Measurements from ENCODE around the gene KY.

The KY gene

DNA sequence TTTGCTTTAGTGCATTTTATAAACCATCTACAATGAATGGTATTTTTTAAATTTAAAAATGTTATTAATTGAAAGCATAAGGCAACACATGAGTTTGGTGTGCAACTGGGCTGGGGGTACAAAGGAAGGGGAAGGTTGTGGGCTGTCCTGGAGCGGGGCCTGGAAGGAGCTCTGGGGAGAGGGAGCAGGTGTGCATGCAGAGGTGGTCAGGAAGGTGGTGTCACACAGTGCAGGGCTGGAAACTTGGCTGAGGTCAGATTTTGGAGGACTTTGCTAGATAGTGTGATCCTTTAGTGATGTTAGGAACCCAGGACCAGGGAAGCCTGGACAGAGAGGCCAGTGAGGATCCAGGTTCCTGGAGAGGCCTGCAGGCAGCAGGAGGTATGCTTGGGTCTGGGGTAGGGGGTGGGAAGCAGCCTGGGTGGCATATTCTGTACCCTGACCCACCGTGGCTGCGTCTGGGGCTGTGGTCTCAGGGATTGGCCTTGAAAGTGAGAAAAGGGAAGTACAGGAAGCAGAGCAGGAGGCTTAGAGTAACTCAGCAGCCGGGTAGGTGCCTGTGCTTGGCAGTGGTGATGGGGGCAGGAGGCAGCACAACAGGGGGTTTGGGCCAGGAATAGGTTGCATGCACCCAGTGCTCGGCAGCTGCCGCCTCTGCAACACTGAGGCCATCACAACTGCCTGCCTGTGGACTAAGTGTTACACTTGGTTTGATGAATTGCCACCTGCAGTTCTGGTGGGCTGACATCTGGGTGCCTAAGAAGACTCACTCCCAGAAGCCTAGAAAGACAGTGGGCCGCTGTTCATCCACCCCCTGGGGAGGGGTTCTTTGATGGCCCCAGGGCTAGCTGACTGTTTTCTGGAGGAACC is 33.0 kb downstream of the KY start:
- no peak overlapping the region for H3K4me3 ChIP-seq (replicated peaks; ENCODE audit: low read depth, low read length)
- TF ChIP-seq CTCF (IDR thresholded peaks at IDR 0.05; ENCODE audit: low read length, missing control alignments): no peak

GRCh38 chr3:134615743-134616142 is 35.1 kb downstream of the KY start:
- DNase-seq (ENCODE audit: low read depth): no peak
- TF ChIP-seq CTCF (IDR thresholded peaks at IDR 0.05; ENCODE audit: low read length, missing control alignments): no peak
- H3K4me3 ChIP-seq (replicated peaks; ENCODE audit: low read depth, low read length): no peak overlapping the region

More for the DNA sequence above, 33.0 kb downstream of the KY start:
- no peak for DNase-seq (ENCODE audit: low read depth)

GRCh38 chr3:134614955-134615354 is 35.9 kb downstream of the KY start:
- no peak for DNase-seq (ENCODE audit: low read depth)
- H3K4me3 ChIP-seq (replicated peaks; ENCODE audit: low read depth, low read length): no peak overlapping the region
- no peak for TF ChIP-seq CTCF (IDR thresholded peaks at IDR 0.05; ENCODE audit: low read length, missing control alignments)

GRCh38 chr3:134613006-134613520 is 37.8 kb downstream of the KY start:
- H3K4me3 ChIP-seq (replicated peaks; ENCODE audit: low read depth, low read length): no peak overlapping the region
- no peak for DNase-seq (ENCODE audit: low read depth)
- no peak for TF ChIP-seq CTCF (IDR thresholded peaks at IDR 0.05; ENCODE audit: low read length, missing control alignments)

DNA sequence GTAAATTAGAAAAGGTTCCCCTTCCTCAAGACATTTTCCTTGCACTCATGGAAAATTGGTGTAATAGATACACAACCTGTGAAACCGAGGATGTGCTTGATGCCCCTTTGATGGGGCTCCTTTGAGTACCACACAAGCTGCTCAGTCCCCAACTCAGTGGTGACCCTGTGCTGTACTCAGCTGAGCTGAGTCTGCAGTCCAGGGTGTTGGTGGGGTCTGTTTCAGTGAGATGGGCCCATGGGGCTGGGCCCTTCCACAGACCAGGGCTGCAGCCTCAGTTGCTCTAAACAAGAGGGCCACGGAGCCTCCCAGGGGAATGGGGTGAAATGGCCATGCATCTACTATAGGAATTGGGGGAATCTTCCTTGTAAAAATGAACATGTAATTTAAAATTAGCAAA is 39.3 kb downstream of the KY start:
- TF ChIP-seq CTCF (IDR thresholded peaks at IDR 0.05; ENCODE audit: low read length, missing control alignments): no peak
- no peak for DNase-seq (ENCODE audit: low read depth)
- H3K4me3 ChIP-seq (replicated peaks; ENCODE audit: low read depth, low read length): no peak overlapping the region

GRCh38 chr3:134610432-134611385 is 40.1 kb downstream of the KY start:
- H3K4me3 ChIP-seq (replicated peaks; ENCODE audit: low read depth, low read length): no peak overlapping the region
- no peak for TF ChIP-seq CTCF (IDR thresholded peaks at IDR 0.05; ENCODE audit: low read length, missing control alignments)
- no peak for DNase-seq (ENCODE audit: low read depth)
